Lower leg skin (tissue), 4 donors: ENCODE data around the gene KCNIP4. TPM values are rescaled to one million over a fixed set of nuclear protein-coding genes. Genes with fewer than 3 reads are reported as not detected.

Experiments used
- DNase-seq, 2 donors: peaks; one replicate each; pipeline ENCODE4 v3.0.0-alpha.2; 2019; ENCODE audit warnings: low spot score in 2 of 2
- H3K4me3 ChIP-seq: fragments of 200-600 bp; sonication (generic); 2 replicates; pipeline ENCODE4 v1.5.1; 2017; ENCODE audit warnings: mild to moderate bottlenecking, low read depth; ENCODE audit not compliant: poor library complexity, severe bottlenecking
- POLR2A ChIP-seq, 2 donors: fragments of 450-650 bp; IDR thresholded peaks; one replicate each; pipeline ENCODE4 v1.6.1; 2016 to 2017; ENCODE audit warnings: antibody characterized with exemption in 2 of 2, mild to moderate bottlenecking in 1 of 2, moderate library complexity in 1 of 2
- WGBS, 2 donors: methylation state at CpG; one replicate each; pipeline ENCODE4 v1.1.5; 2018; 5-methylcytosine and 5-hydroxymethylcytosine counted together
- intact Hi-C: fragments of 100-400 bp; cut with DNase I; formaldehyde crosslinking; loops from one replicate; pipeline ENCODE4 v1.15.0; 2023; ENCODE audit warnings: low total_unique reads
- total RNA-seq, 4 donors: library from RNA; depleted of rRNA; stranded (reverse); fragments of >200 nt; gene quantifications; one replicate each; pipeline ENCODE4 v1.1.0, GENCODE V29; 2016
- TF ChIP-seq, protein P1 (sequence below), 3 donors: fragments of 450-650 bp; IDR thresholded peaks; one replicate each; pipeline ENCODE4 v1.5.1; 2016; ENCODE audit warnings: antibody characterized with exemption in 3 of 3, mild to moderate bottlenecking in 3 of 3, moderate library complexity in 2 of 3

KCNIP4 gene
- total RNA-seq, 4 donors from 2014 or later, result not detected

DNA sequence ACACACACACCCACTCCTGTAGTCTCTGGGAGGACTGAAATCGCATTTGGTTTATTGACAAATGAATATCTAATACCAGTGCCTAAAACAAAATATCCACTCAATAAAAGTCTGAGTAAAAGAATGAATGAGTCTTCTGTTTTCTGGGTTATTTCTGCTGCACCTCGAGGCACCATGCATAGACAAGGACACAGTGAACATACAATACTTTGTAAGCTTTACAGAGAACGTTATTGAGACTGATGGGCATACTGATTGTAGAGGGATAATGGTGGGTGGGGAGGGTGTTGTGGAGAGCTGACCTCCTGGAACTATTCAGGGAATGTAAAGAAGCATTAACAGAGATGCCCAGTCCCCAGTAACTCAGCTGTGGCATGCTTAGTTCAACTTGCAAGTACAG is 14.1 kb upstream of the KCNIP4 start:
- DNase-seq, result no peak
- no peak for TF ChIP-seq POLR2A (IDR thresholded peaks at IDR 0.05)
- TF ChIP-seq, protein P1, sequence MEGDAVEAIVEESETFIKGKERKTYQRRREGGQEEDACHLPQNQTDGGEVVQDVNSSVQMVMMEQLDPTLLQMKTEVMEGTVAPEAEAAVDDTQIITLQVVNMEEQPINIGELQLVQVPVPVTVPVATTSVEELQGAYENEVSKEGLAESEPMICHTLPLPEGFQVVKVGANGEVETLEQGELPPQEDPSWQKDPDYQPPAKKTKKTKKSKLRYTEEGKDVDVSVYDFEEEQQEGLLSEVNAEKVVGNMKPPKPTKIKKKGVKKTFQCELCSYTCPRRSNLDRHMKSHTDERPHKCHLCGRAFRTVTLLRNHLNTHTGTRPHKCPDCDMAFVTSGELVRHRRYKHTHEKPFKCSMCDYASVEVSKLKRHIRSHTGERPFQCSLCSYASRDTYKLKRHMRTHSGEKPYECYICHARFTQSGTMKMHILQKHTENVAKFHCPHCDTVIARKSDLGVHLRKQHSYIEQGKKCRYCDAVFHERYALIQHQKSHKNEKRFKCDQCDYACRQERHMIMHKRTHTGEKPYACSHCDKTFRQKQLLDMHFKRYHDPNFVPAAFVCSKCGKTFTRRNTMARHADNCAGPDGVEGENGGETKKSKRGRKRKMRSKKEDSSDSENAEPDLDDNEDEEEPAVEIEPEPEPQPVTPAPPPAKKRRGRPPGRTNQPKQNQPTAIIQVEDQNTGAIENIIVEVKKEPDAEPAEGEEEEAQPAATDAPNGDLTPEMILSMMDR (IDR thresholded peaks at IDR 0.05), result no peak
- no peak overlapping the region for H3K4me3 ChIP-seq
- intact Hi-C loops, result no loop called here
- WGBS, 2 donors, result 68 to 71% methylated on average over 3 of the region's 3 CpGs

GRCh38 chr4:21960793-21961192 is 12.2 kb upstream of the KCNIP4 start:
- 71 to 74% methylated on average over 4 of the region's 4 CpGs for whole genome bisulfite sequencing, 2 donors

DNA sequence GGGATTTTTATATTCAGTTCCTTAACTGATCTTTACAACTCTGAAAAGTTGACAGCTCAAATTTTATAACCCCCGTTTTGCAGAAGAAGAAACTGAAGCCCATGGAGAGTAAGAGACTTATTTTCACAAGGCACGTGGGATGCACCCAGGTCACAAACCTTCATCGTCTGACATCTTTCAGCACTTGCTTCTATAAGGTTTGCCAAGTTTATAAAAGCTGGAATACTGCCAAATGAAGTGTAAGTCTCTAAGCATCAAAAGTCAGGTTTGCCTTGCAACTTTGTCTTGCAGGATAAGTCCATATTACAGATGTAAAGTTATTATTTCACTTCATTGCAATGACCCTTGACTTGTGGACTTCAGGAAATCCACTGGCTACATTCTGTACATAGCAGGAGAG is 6.3 kb upstream of the KCNIP4 start:
- H3K4me3 ChIP-seq, result no peak overlapping the region
- 24 to 34% methylated on average over 3 of the region's 3 CpGs for WGBS, 2 donors
- DNase-seq, result no peak
- no peak for TF ChIP-seq POLR2A (IDR thresholded peaks at IDR 0.05)
- TF ChIP-seq, protein P1 (IDR thresholded peaks at IDR 0.05), result no peak
- intact Hi-C loops, result no loop called here

More at GRCh38 chr4:21960793-21961192, 12.2 kb upstream of the KCNIP4 start:
- TF ChIP-seq, protein P1 (IDR thresholded peaks at IDR 0.05), result no peak
- no peak for TF ChIP-seq POLR2A (IDR thresholded peaks at IDR 0.05)
- DNase-seq, result no peak
- intact Hi-C loops, result no loop called here
- H3K4me3 ChIP-seq, result no peak overlapping the region

- WGBS, 2 donors, result 49 to 56% methylated on average over 4 of the region's 4 CpGs
- TF ChIP-seq, protein P1 (IDR thresholded peaks at IDR 0.05), result no peak
- TF ChIP-seq POLR2A (IDR thresholded peaks at IDR 0.05), result no peak
- DNase-seq, result no peak
- no peak overlapping the region for H3K4me3 ChIP-seq
- intact Hi-C loops, result no loop called here
Measured at GRCh38 chr4:21953653-21954052, 5.1 kb upstream of the KCNIP4 start.

GRCh38 chr4:21952549-21952948 is 4.0 kb upstream of the KCNIP4 start:
- TF ChIP-seq POLR2A (IDR thresholded peaks at IDR 0.05), result no peak
- TF ChIP-seq, protein P1 (IDR thresholded peaks at IDR 0.05), result no peak
- intact Hi-C loops, result no loop called here
- no peak for DNase-seq
- H3K4me3 ChIP-seq, result no peak overlapping the region
- 60 to 61% methylated on average over 3 of the region's 3 CpGs for WGBS, 2 donors

DNA sequence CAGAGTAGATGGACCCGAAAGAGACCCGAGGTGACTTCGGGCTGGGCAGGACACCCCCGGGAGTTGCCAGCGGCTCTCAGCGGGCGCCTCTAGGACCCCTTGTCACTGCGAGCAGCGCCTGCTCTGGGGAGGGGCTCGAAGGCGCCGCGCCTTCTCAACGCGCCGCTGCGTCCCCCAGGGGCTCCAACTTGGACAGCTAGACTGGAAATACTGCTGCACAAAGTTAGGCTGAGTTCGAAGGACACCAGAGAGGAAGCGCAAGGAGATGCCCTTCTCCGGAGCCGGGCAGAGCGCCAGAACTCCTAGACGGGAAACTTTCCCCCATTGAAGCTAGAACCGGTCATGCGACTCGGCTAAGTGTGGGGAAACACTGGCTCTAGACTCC is 493 bp upstream of the KCNIP4 start:
- no peak overlapping the region for H3K4me3 ChIP-seq
- no peak for DNase-seq
- TF ChIP-seq POLR2A (IDR thresholded peaks at IDR 0.05), result no peak
- TF ChIP-seq, protein P1 (IDR thresholded peaks at IDR 0.05), result no peak
- WGBS, 2 donors, result 2 to 8% methylated on average over 9 to 18 of the region's 26 CpGs
- intact Hi-C loops, result no loop called here
